Fibroblast of skin of left quadriceps (primary cell): ENCODE results near the gene HOXA1.
A peak's percentile ranks its signal among the peaks of the same experiment; 100 is the strongest.

Source experiments
- DNase-seq, 2 experiments: peaks; one replicate each; pipeline ENCODE4 v3.0.0-alpha.2; 2013; ENCODE audit warnings: low read depth in 2 of 2

The HOXA1 gene

DNA sequence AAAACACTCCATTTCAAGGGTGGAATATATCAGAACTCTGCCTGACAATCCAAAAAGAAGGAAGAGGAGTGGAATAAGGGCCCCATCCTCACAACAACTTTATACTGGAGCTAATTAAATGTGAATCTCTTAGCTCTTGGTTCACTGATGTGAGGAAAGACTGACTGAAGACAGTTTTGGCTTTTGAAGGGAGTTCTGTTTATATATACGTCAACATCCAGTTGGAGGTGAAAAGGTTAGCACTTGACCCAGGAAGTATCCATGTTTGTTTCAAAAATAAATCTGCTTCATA is 3.0 kb downstream of the HOXA1 start:
- no peak for DNase-seq

DNA sequence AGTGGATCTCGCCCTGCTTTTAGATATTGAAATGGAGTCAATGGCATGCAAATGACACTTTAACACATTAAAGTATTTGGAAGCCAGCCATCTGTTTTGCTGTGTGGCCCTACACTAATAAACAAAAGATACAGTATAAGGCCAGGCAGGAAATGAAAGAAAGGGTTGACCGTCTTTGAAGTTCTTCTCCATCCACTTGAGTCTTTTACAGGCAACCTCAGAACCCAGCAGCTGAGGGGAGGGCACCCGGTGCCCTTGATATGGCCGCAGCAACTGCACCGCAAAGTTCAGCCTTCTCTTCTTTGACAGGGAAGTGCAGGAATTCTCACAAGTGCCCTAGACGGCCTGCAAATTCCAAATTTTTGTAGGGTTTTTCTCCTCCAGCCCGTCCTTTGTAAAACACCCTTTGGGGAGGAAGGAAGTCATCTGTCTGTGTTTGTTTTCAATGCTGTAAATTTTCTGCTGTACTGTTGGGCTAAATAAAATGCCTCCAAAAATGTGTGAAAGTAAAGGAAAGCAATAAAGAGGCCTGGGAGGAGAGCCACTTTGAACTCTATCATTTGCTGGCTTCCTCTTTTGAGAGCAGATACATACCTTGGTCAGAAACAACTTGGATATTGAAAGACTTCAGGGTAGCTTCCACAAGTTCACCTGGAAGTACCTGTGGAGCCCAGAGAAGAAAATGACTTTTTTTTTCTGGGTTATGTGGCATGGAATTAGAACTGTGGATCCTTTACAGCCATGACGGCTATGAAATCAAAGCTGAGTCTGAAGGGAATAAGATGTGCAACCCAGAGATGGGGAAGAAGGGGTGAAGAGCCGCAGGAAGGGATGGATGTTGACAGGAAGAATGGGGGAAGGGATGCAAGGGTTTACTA is 3.6 kb downstream of the HOXA1 start:
- DNase-seq: no peak

DNA sequence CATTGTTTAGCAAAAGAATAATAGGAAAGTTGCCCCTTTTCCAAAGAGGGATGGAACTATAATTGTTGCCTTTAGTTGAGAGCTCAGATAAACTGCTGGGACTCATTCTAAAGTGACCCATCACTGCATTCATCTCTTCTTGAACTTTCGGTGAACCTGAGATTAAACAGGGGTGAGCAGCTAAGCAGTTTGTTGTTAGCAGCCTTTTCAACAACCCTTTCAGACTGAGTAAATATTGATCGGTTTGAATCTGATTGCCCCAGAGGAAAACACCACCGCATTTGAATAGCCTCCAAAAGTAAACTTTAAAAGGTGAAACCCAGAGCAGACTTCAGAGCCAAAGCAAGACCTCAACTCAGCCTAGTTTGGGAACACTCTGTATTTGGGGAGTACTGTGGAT is 4.7 kb downstream of the HOXA1 start:
- no peak for DNase-seq

DNA sequence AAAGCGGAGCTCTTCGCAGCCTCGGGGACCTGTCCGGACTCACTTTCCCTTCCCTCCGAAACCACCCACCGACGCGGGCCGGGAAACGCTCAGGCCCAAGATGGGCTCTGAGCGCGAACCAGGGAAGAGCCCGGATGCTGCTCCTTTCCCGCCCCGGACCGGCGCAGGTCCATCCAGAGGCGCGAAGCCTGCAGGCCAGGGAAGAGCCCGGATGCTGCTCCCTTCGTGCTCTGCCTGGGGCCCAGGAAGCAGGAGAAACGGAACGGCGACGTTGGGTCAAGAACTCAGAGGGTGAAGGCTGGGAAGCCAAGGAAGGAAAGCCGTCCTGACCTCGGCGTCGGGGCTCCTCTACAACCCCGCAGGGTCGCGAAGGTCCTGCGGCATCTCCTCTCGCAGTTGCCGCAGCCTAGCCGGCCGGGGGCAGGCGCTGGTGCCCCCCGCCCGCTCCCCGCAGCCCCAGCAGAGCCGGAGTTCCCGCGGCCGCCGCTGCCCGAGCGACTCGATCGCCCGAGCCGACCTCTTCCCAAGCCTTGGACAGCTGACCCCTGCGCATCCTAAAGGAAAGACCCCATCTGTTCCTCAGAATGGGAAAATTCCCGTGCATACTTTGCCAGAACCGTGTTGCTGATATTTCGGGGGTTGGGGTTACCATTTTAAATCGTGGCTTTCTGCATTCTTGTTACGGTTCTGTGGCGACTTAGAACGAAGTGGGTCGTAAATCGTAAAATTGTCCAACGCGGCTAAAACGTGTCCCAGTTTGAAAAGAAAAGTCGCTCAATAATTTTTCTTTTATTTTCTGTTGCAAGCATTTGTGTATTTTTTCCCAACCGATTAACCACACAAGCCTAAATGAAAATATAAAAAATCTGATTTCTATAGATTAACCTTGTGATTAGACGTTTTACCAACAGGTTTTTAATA is 7.5 kb downstream of the HOXA1 start:
- DNase-seq: no peak

DNA sequence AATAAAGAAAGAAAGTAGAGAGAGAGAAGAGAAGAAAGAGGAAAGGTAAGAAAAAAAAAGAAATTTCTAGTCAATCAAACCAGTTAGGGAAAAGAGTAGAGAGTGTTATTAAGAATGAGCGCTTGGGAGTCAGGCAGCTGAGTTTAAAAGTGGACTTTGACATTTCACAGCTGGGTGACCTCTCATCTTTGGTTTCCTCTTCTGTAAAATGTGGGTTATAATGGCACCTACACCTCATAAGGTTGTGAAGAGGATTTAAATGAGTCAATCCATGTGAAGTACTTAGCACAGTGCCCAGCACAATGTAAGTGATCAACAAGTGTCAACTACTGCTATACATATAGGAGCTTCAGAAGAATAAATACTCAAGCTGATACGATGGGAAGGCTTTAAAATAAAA is 12.2 kb downstream of the HOXA1 start:
- DNase-seq: no peak

DNA sequence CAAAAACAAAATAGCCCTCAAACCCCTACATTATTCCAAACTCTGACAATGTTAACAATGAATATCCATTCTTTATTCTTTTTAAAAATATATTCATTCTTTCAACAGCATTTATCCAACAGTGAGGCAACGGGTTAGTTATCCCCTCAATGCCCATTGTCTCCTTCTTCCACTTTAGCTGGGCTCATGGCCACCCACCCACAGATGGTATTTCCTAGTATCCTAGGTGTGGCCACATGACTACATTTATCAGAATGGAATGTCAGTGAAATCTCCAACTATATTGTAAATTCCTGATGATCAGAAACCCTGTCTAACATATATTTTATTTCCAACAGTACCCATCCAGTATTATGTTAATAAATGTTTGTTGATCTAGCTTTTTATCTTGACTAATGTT is 13.6 kb downstream of the HOXA1 start:
- DNase-seq: no peak

DNA sequence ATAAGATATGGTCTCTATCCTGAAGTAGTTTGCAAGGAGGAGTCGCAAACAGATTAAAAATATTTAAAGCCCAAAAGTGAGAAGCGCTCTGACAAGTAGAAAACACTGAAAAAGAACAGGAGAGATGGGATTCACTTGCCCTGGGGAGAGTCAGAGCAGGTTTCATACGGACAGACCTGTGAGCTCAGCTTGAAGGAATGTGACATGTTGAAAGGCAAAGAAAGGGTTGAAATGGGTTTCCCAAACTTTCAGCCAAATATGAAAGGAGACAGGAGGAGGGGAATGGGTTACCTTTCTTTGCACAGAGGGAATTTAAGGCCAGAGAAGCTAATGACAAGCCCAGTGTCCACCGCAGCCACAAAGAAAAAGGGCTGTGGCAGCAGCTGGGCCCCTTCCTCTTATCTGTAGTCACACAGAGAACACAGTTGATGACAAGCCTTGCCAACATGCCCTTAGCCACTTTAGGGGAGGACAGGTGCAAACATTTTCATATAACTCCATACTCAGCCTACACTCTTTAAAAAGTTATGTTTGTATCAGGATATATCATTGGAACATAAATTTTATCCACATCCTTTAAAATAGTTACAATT is 14.9 kb downstream of the HOXA1 start:
- DNase-seq: no peak

DNA sequence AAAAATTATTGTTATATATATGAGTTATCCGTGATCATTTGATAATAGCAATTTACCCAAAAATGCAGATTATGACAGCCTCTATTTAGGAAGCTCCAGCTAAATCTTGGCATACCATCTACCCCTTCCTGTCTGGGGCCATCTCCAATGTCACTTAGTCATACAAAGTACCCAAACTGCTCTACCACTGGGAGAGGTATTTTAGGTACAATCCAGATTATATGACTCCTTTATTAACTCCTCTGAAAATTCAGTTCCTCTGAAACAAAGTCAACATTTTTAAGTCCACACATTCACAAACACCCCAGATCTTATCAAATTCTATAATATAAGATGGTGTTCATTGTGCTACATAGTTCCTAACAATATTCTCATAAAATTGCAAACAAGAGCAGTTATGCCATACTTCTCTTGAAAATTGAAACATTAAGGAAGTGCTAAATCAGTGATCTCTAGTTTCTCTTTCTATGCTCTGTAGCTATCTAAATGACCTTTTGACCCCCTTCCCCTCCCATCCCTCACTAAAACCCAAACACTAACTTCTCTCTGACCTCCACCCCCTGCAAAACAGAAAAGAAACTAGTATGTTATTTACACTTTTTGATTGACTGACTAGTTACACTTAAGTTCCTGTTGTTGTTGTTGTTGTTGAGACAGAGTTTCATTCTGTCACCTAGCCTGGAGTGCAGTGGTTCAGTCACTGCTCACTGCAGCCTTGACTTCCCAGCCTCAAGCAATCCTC is 16.4 kb downstream of the HOXA1 start:
- no peak for DNase-seq

DNA sequence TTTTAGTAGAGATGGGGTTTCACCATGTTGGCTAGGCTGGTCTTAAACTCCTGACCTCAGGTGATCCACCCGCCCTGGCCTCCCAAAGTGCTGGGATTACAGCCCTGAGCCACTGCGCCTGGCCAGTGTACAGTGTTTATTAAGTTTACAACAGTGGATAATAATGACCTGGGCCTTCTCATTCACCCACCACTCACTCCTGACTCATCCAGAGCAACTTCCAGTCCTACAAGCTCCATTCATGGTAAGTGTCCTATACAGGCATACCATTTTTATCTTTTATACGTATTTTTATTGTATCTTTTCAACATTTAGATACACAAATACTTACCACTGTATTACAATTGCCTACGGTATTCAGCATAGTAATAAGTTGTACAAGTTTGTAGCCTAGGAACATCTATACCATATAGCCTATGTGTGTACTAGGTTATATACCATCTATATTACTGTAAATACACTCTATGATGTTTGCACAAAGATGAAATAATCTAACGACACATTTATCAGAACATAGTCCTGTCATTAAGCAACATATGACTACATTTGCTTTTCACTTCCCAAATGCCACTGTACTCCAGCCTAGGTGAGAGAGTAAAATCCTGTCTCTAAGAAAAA is 17.1 kb downstream of the HOXA1 start:
- no peak for DNase-seq

DNA sequence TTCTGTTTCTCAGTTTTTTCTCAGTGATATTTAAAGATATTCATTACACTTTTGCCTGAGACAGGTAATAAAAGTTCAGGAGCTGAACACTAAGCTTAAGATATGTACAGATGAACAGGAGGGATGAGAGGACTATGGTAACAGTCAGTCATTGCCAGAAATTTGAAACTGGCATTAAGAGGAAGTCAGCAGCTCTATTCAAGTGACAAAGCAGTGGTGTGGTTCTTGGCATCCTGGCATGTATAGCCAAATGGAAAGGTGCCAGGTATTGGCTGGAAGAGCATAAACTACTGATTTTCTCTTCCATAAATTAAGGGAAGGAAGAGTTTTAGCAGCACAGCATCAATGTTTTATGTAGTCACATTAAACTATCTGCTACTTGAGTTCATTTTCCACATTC is 22.7 kb downstream of the HOXA1 start:
- no peak for DNase-seq

DNA sequence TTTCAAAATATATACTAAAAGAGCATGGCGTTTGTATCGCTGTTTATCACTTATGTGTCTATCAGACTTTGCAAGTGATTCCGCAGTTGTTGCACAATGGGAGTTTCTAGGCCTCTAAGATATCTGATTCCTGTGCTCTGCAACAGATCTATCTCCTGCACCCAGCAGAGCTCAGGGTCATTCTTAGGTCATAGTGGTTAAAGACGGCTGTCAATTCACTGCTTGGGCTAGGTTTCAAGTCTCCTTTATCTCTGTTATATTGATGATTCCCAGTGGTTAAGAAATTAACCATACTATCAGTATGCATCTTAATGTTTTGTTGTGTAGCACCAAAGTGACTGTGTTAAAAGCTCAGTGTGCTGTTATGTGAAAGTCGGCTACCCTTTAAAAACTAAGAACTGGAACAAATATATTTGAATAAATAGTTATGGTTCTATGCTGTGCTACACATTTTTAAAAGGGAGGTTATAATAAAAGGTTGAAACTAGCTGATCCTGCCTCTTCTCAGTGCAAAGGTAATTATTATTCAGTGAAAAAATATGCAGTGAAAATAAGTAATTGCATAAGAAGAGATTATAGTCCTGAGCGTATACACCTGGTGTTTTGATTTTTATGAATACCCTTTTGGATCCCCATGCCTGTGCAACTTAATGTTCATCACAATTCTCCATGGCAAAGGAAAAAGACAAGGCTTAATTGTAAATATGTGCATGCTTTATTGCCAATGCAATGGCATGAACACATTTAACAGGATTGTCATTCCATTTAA is 24.0 kb downstream of the HOXA1 start:
- DNase-seq: no peak

DNA sequence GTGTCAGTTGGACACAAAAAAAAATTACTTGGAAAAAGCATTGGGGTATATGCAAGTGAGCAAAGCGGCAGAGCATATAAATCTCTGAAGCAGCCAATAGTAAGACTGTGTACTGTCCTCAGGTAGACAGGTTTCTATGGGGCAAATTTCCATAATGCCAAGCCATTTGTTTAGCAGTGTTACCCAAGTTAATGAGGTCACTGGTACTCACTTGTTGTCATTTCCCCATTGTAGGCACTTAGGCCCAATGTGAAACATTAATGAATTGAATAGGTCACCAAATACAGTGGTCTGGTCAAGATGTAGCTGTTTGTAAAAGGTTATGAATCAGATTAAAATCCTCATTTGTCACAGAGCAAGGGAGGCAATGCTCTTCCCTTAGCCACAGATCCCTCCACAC is 27.5 kb downstream of the HOXA1 start:
- DNase-seq: no peak

DNA sequence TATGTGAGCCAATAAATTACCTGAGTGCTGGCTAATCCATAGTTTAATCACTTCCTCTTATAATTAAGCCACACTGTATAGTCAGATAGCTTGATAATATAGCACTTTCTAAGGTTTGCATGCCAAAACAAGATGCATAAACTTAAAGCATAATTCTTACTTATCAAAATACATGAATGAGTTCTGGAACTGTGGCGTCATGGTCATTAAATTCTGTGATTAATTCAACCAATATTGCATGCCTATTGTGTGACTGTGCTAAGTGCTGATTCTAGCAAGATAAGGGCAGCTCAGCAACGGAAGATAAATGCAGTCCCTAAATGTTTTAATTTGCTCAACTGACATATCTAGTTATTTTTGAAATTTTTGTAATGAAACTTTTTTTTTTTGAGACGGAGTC is 29.7 kb downstream of the HOXA1 start:
- DNase-seq: peak; percentile 58 to 62

DNA sequence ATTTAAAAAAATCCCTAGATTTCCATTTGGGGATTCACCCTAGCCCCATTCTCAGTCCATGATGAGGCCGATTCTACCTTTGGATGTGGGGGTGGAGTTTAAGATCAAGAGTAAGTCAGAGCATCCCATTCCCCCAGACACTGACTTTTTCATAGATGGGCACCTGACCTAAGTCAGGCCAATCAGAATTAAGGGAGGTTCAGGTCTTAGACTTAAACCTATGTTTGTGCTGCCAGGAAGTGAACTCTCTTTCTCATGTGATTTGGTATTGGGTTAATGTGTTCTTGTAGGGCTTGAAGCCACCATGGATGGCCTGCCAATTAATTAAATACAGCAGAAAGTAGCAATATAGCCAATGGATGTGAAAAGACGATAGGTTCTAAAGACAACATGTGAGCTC is 30.1 kb downstream of the HOXA1 start:
- no peak for DNase-seq

DNA sequence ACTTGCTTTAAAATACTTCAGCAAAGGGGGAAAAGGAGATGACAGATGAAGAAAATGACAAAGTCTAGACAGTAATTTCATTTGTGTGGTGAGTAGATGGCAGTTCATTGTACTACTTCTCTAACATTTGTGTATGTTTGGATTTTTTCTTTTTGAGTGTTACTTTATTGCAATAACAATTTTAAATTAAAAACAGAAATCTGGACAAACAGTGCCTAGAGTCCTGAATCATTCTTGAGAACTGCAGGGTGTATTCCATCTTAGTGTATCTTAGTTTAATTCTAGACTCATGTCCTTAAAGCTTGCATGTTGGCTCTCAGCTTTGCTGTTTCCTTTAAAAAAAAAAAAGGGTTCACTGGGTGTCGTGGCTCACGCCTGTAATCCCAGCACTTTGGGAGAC is 31.1 kb downstream of the HOXA1 start:
- DNase-seq: no peak

DNA sequence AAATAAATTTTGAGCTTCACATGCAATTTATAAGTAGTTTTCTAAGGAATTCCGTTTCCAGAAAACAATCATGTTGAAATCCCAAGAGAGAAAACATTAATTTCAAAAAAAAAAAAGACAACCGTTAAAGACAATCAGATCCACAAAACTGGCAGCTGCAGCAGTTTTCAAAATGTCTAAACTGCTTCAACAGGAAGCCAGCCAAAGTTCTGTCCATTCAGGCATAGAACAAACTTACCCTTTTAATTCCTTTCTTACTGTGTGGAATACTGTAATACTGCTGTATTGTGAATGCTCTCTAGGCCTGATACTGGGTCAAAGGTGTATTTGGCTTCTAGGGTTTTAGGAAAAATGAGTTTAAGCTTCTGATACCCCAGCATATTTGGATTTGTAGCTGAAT is 31.6 kb downstream of the HOXA1 start:
- no peak for DNase-seq

DNA sequence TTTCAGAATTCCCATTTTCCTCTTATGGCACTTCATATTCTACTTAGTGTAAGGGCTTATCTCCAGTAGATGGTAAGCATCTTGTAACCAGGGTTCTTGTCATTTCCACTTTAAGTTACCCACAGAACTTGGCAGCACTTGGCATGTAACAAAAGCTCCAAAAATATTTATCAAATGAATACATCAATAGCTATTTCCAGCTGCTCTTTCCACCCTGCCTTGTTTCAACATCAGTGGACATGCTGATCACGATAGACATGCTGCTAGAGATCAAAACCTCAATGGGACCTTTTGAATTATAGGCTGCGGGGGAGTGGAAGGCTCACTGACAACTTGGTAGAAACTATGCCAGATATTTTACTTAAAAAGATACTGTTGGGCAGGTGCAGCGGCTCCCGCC is 32.9 kb downstream of the HOXA1 start:
- no peak for DNase-seq

DNA sequence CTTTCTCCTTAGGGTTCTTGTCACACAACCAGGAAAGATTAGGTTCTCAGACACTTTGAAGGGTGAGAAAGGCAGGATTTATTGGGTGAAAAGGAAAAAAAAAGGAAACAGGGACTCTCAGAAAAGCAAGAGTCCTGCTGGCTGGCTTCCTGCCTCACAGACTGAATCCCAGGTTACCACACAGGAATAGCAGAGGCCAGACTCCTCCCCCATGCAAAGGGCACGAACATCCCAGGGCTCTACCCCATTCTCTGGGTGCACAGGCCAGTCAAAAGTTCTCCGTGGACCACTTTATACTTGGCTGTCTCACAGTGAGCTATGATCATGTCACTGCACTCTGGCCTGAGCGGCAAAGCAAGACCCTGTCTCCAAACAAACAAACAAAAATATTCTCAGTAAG is 42.6 kb downstream of the HOXA1 start:
- no peak for DNase-seq

DNA sequence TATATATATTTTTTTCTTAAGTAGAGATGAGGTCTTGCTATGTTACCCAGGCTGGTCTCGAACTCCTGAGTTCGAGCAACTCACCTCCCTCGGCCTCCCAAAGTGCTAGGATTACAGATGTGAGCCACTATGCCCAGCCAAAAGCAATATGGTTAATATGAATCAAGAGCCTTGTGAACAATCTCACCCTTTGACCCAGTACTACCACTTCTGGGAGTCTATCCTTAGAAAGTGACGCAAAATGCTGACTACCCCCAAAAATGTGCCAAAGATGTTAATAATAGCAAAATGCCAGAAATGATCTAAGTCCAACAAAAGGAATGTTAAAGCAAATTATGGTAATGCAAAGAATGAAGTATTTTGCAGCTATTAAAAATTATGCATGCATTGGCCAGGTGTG is 44.3 kb downstream of the HOXA1 start:
- DNase-seq: no peak

DNA sequence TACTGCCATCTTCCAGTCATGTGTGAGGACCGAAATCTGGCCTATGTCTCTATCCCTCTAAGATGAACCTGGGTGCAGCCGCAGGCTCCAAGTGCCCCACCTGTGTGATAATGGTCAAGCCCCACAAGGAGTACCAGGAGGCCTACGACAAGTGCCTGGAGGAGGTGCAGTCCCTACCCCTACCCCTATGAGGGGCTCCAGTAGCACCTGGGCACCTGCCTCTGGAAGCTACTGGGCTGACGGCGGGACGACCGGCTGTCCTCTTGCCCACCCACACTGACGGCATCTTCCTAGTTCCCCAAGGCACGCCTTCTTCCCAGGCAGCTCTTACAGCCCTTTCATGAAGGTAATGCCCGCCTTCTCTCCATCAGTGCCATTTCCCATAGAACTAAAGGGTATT is 47.4 kb downstream of the HOXA1 start:
- no peak for DNase-seq
